ENCODE results near the gene EVPL. TPM values are rescaled to one million over a fixed set of nuclear protein-coding genes. Genes with fewer than 3 reads are reported as not detected.

EVPL gene
- total RNA-seq, 1 experiment from 2014 or later, result 58.0 TPM

- Histone ChIP-seq H3K79me2 (ENCODE audit: insufficient read depth, low read length) (no peaks in the 10 kb centered on the region), H3K9me2 (ENCODE audit: insufficient read depth) (no peaks in the 10 kb centered on the region), H3K9ac (ENCODE audit: low read length) (peak overlapping the region; percentile 12; the same call in 1 of the 2 replicates), H3K27ac (ENCODE audit: low read depth, low read length) (peak overlapping the region; percentile 29; the same call in 1 of the 2 replicates), H4K20me1 (ENCODE audit: insufficient read depth) (no peaks in the 10 kb centered on the region), H3K4me1 (ENCODE audit: control insufficient read depth in 1 of 2, insufficient read depth in 2 of 2, low read length in 2 of 2) (peaks cover 12 to 34% of the 10 kb centered on the region in 2 experiments), H3K9me3 (ENCODE audit: control insufficient read depth in 1 of 2, insufficient read depth in 1 of 2, low read depth in 1 of 2, low read length in 2 of 2) (no peaks in the 10 kb centered on the region), H2AFZ (ENCODE audit: low read depth, low read length, poor library complexity, severe bottlenecking) (no peak overlapping the region), H3K4me2 (ENCODE audit: low read length) (peak overlapping the region; percentile 37), H3K4me3 (replicated peaks in 1 of 2; ENCODE audit: low read depth in 1 of 2, low read length in 2 of 2) (no peak overlapping the region), H3K36me3 (ENCODE audit: control insufficient read depth in 1 of 2, insufficient read depth in 2 of 2, low read length in 2 of 2) (no peaks in the 10 kb centered on the region; a peak in 1 of 4 replicates), H3K27me3 (ENCODE audit: insufficient read depth, low read length) (no peaks in the 10 kb centered on the region)
- BruUV-seq (replicated peaks), result no TSS peak
- ChIA-PET RAD21 (ENCODE audit: low non-redundant PET in 1 of 2, low total read pairs in 2 of 2, uncharacterized antibody in 2 of 2, unreplicated experiment in 2 of 2) (no interaction called here), CTCF (interaction anchor here (0.9 to 2.5 kb wide), 2 partner anchors 9 to 18 kb away, joined by 3 to 7 read pairs; no protein-coding TSS in a partner anchor), POLR2A (interaction anchor here (1.3 kb wide), 1 partner anchor 217 kb away, joined by 3 read pairs; no protein-coding TSS in a partner anchor)
- peak; percentile 41 for ATAC-seq
- DNase-seq (ENCODE audit: low read depth, low spot score), result no peak
- TF ChIP-seq JUND (IDR thresholded peaks at IDR 0.05) (no peak), CTCF (IDR thresholded peaks at IDR 0.05 in 2 of 3, conservative IDR thresholded peaks at IDR 0.05 in 1 of 3; ENCODE audit: borderline replicate concordance in 1 of 3, insufficient read depth in 1 of 3, low read depth in 2 of 3, low read length in 2 of 3) (no peak), RAD21 (IDR thresholded peaks at IDR 0.05; ENCODE audit: low read depth) (no peak), ZNF274 (IDR thresholded peaks at IDR 0.05; ENCODE audit: low read depth, low read length) (no peak), ELF1 (IDR thresholded peaks at IDR 0.05; ENCODE audit: borderline replicate concordance, low read depth) (no peak), FOSL1 (IDR thresholded peaks at IDR 0.05; ENCODE audit: low read depth) (no peak), POLR2AphosphoS5 (IDR thresholded peaks at IDR 0.05; ENCODE audit: low read depth, low read length) (no peak), MAX (IDR thresholded peaks at IDR 0.05) (no peak), EZH2phosphoT487 (IDR thresholded peaks at IDR 0.05; ENCODE audit: borderline replicate concordance) (no peak), ZFX (IDR thresholded peaks at IDR 0.05) (no peak), TCF7L2 (IDR thresholded peaks at IDR 0.05; ENCODE audit: borderline replicate concordance, extremely low read depth, insufficient read depth, insufficient read length) (no peak), SIN3A (IDR thresholded peaks at IDR 0.05; ENCODE audit: low read depth) (no peak), ZBTB33 (IDR thresholded peaks at IDR 0.05; ENCODE audit: extremely low read depth, insufficient replicate concordance, low read length) (no peak), SP1 (IDR thresholded peaks at IDR 0.05; ENCODE audit: low read depth) (no peak), CBX3 (IDR thresholded peaks at IDR 0.05; ENCODE audit: low read depth) (no peak), EGR1 (IDR thresholded peaks at IDR 0.05; ENCODE audit: low read depth) (no peak), REST (IDR thresholded peaks at IDR 0.05; ENCODE audit: low read depth) (no peak), YY1 (IDR thresholded peaks at IDR 0.05; ENCODE audit: extremely low read depth, insufficient replicate concordance, low read depth, low read length) (no peak), SRF (IDR thresholded peaks at IDR 0.05; ENCODE audit: low read depth) (no peak)
- intact Hi-C loops (cut with micrococcal nuclease), result no loop called here
Measured at GRCh38 chr17:75996665-75997590, 30.2 kb downstream of the EVPL start.
